GM21447 (cell line): ENCODE results near the gene ZGRF1.
"Not testable (repeated sequence)": the region's sequence is repeated elsewhere in the genome, so short reads cannot be mapped to it uniquely, and the experiment has no call there.

Source experiments
- ATAC-seq: cut with Tn5 transposase; IDR thresholded peaks from one replicate; pipeline ENCODE4 v1.9.1; 2021; ENCODE audit not compliant: unreplicated experiment

The ZGRF1 gene

DNA sequence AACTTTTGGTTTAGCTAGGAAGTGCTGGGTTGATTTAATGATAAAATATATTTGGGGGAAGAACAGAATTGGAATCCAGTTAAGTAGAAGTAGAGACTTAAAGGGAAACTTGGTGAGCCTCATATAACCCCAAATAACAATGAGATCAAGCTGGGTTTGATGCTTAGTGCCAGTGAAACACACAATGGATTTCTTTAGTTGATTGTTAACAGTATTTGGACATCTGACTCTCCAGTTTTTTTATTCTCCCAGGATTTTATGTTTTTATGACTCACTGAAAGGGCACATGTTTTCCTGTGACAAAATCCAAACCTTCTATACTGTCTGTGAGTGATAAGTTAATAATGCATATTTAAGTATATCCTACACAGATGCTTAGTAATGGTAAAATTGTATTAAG is 118.0 kb downstream of the ZGRF1 start:
- ATAC-seq, result no peak

- ATAC-seq, result no peak
Measured at GRCh38 chr4:112517911-112518310, 118.8 kb downstream of the ZGRF1 start.

GRCh38 chr4:112517067-112517634 is 119.6 kb downstream of the ZGRF1 start:
- peak; percentile 41 for ATAC-seq

DNA sequence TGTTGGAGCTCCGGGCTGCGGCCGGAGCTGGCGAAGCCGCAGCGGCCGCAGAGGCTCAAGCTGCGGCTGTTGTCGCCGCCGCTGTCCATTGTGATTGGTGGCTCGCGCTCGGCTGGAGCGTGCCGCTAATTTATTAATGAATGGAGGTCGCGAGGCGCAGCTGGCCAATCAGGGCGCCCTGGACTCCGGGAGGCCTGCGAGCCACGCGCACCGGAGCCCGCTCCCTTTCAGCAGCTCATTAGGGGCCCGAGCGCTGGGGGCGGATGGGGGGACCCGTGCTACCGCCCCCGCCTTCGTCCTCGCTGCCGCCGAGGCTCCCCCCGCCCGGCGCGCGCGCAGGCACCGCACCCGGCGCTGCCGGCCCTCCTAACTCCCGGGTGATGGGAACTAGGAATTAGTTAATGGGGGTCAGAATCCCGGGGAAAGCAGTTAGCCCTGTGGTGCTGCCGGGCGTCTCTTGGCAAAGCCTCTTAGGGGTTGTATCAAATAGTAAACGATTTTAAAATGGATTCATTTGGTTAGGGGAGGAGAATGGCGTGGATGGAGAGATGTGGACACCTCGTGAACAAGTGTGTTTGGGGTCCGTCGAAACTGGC is 120.1 kb downstream of the ZGRF1 start:
- ATAC-seq, result peak; percentile 28

- ATAC-seq, result no peak
Measured at GRCh38 chr4:112516066-112516470, 120.6 kb downstream of the ZGRF1 start, which contains the start of gene NEUROG2. Gene NEUROG2 (minus strand): TSS chr4:112516180. CDS start chr4:112515475, 705 bp downstream.

DNA sequence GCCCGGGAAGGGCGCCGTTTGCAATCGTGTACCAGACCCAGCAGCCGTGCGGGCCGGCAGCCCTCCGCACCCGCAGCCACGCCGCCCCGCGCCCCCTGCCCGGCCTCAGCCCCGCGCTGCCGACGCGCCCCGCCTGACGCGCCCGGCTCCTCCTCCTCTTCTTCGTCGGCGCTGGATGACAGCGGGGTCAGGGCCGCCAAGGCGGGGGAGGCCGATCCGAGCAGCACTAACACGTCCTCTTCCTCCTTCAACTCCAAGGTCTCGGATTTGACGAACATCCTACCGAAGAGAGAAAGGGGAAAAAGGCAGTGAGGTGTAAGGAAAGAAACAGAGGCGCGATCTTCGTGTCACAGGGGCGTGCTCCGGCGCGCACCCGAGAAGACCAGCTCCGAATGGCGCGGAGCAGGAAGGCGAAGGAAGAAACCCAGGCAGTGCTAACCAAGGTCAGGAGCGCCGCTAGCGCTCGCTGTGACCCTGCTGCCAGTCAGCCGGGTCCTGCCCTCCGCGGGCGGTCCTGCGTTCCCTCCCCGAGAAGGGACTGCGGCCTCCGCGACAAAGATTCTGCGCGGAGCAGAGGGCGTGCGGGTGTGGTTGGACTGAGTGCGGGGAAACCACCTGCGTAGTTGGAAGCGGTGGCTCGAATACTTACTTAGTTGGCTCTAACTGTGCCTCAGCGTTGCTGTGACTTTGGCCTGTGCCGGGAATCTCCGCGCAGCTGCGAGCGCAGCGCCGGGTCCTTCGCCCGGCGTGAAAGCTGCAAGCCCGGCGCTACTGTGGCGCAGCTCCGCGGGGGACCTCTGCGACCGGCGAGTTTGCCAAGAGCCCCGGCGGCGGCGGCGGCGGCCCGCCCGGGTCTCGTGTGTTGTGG is 121.3 kb downstream of the ZGRF1 start:
- ATAC-seq, result peak; percentile 27

- peak; percentile 15 for ATAC-seq
Measured at GRCh38 chr4:112514647-112515197, 122.0 kb downstream of the ZGRF1 start.

DNA sequence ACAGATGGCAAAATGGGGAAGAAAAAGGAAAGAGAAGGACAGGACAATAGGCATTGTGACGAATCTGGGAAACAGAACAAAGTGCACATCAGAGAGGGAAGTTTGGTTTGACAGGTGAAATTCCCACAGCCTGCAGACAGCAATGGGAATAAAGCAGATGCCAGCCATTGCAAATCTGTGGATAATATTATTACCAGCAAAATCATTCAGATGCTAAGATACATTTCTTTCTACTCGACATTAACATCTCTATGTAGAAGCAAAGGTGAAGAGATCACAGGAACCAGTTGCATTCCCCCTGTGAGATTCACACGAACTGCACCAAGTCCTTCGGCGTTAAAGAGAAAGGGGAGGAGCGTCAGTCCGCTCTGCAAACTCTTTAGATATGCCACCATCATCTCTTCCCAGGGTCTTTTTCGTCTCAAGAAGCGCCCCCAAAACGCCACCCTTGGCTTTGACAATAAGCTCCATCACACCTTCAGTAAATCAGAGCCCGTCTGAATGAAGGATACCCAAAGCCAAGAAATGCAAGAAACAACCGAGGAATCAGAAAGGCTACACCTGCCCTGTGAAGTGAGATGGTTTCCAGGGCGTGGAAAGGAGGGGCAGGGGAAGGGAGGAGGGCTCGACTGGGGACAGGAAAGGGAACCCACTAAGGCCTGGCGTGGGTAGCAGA is 122.6 kb downstream of the ZGRF1 start:
- ATAC-seq, result peak; percentile 0

- ATAC-seq, result no peak
Measured at GRCh38 chr4:112511803-112512118, 124.9 kb downstream of the ZGRF1 start.

GRCh38 chr4:112511093-112511802 is 125.5 kb downstream of the ZGRF1 start:
- ATAC-seq, result no peak

GRCh38 chr4:112510291-112511092 is 126.2 kb downstream of the ZGRF1 start:
- ATAC-seq, result no peak

DNA sequence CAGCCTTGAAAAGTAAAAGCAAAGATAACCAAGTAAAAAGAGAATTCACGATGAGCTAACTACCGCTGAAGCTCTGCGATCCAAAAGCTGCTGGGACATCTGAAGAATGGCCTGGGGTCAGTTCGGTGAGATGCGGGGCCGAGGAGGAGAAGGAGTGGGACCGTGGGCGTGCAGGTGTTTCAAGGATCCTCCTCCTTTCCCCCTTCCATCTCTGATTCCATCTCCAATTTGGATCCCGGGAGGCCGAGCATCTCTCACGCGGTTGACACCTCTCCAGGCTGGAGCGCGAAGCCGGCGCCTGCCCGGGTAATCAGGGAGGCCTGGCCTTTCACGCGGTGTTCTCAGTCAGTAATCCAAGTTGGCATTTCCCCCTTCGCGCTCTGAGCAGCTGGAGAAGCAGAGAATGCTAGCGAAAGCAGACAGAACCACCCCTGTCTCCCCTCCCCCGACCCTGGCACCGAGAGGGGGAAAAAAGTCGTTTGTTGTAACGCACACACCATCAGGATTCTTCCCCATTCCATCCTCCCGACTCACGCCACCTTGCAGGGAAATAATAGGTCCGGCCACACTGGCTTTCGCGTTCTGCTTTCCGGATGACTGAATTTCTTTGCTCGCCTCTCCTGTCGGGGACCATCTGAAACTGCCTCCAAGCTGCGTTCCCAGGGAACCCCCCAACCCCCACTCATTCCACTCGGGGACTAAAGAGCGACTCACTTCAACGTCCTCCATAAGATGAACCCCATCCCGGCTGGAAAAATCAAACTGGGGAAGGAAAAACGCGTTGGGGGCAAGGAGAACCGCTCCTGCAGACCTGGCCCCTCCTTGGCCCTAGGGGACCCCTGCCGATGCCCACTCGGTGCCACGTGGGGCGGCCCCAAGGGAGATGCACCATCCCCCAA is 127.2 kb downstream of the ZGRF1 start:
- no peak for ATAC-seq

DNA sequence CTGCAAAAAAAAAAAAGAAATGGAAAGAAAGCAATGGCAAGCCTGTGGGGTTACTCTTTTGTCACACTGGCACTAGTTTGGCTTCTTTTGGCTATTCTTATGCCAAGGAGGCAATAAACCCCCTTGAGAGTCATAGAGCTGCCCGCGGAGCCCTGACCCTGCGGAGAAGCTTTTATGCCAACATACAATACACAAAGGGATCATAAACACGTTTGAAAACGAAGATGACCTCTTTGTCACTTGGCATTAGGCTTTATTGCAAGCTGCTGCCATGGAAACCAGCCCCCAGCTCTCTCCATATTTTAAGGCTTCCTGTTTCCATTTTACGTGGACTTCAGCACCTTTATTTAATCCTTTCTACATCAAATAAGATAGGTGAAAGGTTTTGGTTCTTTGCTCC is 128.4 kb downstream of the ZGRF1 start:
- ATAC-seq, result no peak

- ATAC-seq, result no peak
Measured at GRCh38 chr4:112504807-112505206, 131.9 kb downstream of the ZGRF1 start.

DNA sequence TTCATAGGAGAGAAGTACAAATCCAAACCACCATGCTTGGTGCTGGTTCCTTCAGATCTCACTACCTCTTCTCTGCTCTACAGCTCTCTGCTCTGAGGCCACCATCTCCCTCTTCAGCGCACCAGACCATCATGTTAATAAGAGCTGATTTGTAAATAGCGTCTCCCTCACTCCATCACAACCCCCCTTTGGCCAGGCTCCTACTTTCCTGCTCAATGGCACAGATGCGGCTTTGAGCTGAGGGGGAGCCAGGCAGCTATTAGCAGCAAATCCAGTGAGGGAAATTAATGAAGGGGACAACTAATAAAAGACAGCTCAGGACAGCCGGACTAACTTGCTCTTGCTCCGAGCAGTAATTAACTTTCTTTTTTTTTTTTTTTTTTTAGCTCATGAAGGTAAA is 133.8 kb downstream of the ZGRF1 start:
- no peak for ATAC-seq

GRCh38 chr4:112492321-112492720 is 144.4 kb downstream of the ZGRF1 start:
- no peak for ATAC-seq

DNA sequence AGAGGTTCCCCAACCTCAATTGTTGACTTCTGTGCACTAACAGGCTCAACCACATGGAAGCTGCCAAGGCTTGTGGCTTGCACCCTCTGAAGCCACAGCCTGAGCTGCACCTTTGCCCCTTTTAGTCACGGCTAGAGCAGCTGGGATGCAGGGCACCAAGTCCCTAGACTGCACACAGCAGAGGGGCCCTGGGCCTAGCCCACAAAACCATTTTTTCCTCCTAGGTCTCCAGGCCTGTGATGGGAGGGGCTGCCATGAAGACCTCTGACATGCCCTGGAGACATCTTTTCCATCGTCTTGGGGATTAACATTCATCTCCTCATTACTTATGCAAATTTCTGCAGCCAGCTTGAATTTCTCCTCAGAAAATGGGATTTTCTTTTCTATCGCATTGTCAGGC is 145.9 kb downstream of the ZGRF1 start:
- ATAC-seq, result not testable (repeated sequence)
